ENCODE measurements around the gene NRG3. TPM values are rescaled to one million over a fixed set of nuclear protein-coding genes. Genes with fewer than 3 reads are reported as not detected.

Gene NRG3
- total and polyA plus RNA-seq, 2 of the 8 experiments (the other 6 are each of a cell fraction or from before 2014, with no cell fraction given): 4.2 to 5.0 TPM

GRCh38 chr10:81873932-81874816, 820 bp upstream of the NRG3 start (continued):
- TF ChIP-seq CHD7 (IDR thresholded peaks at IDR 0.05; ENCODE audit: insufficient replicate concordance, low read length) (no peak), SIX5 (IDR thresholded peaks at IDR 0.05; ENCODE audit: low read depth, low read length) (no peak), ASH2L (IDR thresholded peaks at IDR 0.05; ENCODE audit: low read length) (peak; percentile 75), SP2 (IDR thresholded peaks at IDR 0.05; ENCODE audit: low read length) (no peak), EZH2 (IDR thresholded peaks at IDR 0.05; ENCODE audit: low read depth, low read length, severe bottlenecking) (peak; percentile 42), GABPA (IDR thresholded peaks at IDR 0.05; ENCODE audit: borderline replicate concordance, insufficient read depth, low read length) (no peak), RNF2 (IDR thresholded peaks at IDR 0.05; ENCODE audit: borderline replicate concordance, low read depth, low read length, missing control alignments, poor library complexity, severe bottlenecking) (no peak)
